Stomach (tissue), 4 donors: ENCODE results near the gene HNRNPM.

ENCODE experiments used
- CTCF ChIP-seq, 7 experiments: fragments of 450-650 bp in 4 of 7; fragments of 200-600 bp in 3 of 7; sonication (generic) in 3 of 7; IDR thresholded peaks; one replicate each; pipeline ENCODE4 v1.5.1; 2016 to 2019; ENCODE audit warnings: antibody characterized with exemption in 7 of 7, control low read depth in 2 of 7, mild to moderate bottlenecking in 1 of 7
- POLR2A ChIP-seq, 4 donors: fragments of 450-650 bp; IDR thresholded peaks; one replicate each; pipeline ENCODE4 v1.6.1; 2016; ENCODE audit warnings: antibody characterized with exemption in 4 of 4, control low read depth in 2 of 4, mild to moderate bottlenecking in 1 of 4, moderate library complexity in 1 of 4

GRCh38 chr19:8528500-8528899 lies 83.7 kb downstream of the HNRNPM start:
- TF ChIP-seq CTCF (IDR thresholded peaks at IDR 0.05), result no peak
- no peak for TF ChIP-seq POLR2A (IDR thresholded peaks at IDR 0.05)
